Neuronal stem cell (in vitro differentiated cells): Measurements from ENCODE around the gene RNF208.

Source experiments
- DNase-seq: peaks from one replicate; pipeline ENCODE4 v3.0.0-alpha.2; 2013; ENCODE audit warnings: low spot score
- H2AFZ ChIP-seq: one replicate; pipeline ENCODE4 v1.6.1; 2013; ENCODE audit warnings: mild to moderate bottlenecking, low read length, inconsistent platforms
- H2AK5ac ChIP-seq: 2 replicates; pipeline ENCODE4 v1.6.1; 2013; ENCODE audit warnings: low read depth, mild to moderate bottlenecking, inconsistent platforms, low read length, moderate library complexity, mixed read lengths
- H2BK120ac ChIP-seq: 2 replicates; pipeline ENCODE4 v1.6.1; 2013; ENCODE audit warnings: low read depth, mild to moderate bottlenecking, inconsistent platforms, low read length, moderate library complexity, mixed read lengths
- H2BK12ac ChIP-seq: one replicate; pipeline ENCODE4 v1.6.1; 2013; ENCODE audit warnings: low read length, inconsistent platforms
- H2BK15ac ChIP-seq: 2 replicates; pipeline ENCODE4 v1.6.1; 2013; ENCODE audit warnings: mild to moderate bottlenecking, low read length, inconsistent platforms, mixed read lengths
- H2BK5ac ChIP-seq: one replicate; pipeline ENCODE4 v1.6.1; 2013; ENCODE audit warnings: inconsistent platforms, mild to moderate bottlenecking, low read length, moderate library complexity
- H3K14ac ChIP-seq: one replicate; pipeline ENCODE4 v1.6.1; 2013; ENCODE audit warnings: low read length, inconsistent platforms
- H3K18ac ChIP-seq: 2 replicates; pipeline ENCODE4 v1.6.1; 2013; ENCODE audit warnings: low read length, inconsistent platforms
- H3K23ac ChIP-seq: 2 replicates; pipeline ENCODE4 v1.6.1; 2013; ENCODE audit warnings: low read depth, mild to moderate bottlenecking, mixed read lengths, low read length, inconsistent platforms; ENCODE audit not compliant: poor library complexity
- H3K27ac ChIP-seq: replicated peaks from 3 replicates; pipeline ENCODE4 v1.5.1; 2013; ENCODE audit warnings: low read length, inconsistent platforms
- H3K27me3 ChIP-seq, 3 experiments: 2 replicates each; pipeline ENCODE4 v1.6.1; 2013; ENCODE audit warnings: low read length in 3 of 3, mild to moderate bottlenecking in 2 of 3, inconsistent platforms in 1 of 3, low read depth in 1 of 3, mixed read lengths in 1 of 3, moderate library complexity in 1 of 3; ENCODE audit not compliant: control insufficient read depth in 3 of 3, insufficient read depth in 3 of 3
- H3K36me3 ChIP-seq, 2 donors: replicated peaks in 1 of 2; 2 replicates each; pipeline ENCODE4 v1.6.1; 2013; ENCODE audit warnings: low read length in 2 of 2; ENCODE audit not compliant: control insufficient read depth in 2 of 2, insufficient read depth in 2 of 2
- H3K4ac ChIP-seq: 2 replicates; pipeline ENCODE4 v1.6.1; 2013; ENCODE audit warnings: inconsistent platforms, mild to moderate bottlenecking, low read length, moderate library complexity
- H3K4me1 ChIP-seq, 2 donors: 1 replicate in 1 of 2; 2 replicates in 1 of 2; pipeline ENCODE4 v1.6.1; 2013; ENCODE audit warnings: low read length in 2 of 2, low read depth in 1 of 2; ENCODE audit not compliant: control insufficient read depth in 2 of 2, insufficient read depth in 1 of 2
- H3K4me2 ChIP-seq: one replicate; pipeline ENCODE4 v1.6.1; 2013; ENCODE audit warnings: mild to moderate bottlenecking, low read length, inconsistent platforms; ENCODE audit not compliant: insufficient read depth, poor library complexity, severe bottlenecking
- H3K4me3 ChIP-seq, 2 donors: 2 replicates each; pipeline ENCODE4 v1.5.1; 2013; ENCODE audit warnings: low read length in 2 of 2, mild to moderate bottlenecking in 2 of 2, inconsistent platforms in 1 of 2, moderate library complexity in 1 of 2
- H3K79me1 ChIP-seq: one replicate; pipeline ENCODE4 v1.6.1; 2013; ENCODE audit warnings: low read depth, mild to moderate bottlenecking, inconsistent platforms, low read length, moderate library complexity
- H3K9ac ChIP-seq: one replicate; pipeline ENCODE4 v1.6.1; 2013; ENCODE audit warnings: mild to moderate bottlenecking, low read depth, low read length, inconsistent platforms; ENCODE audit not compliant: poor library complexity
- H3K9me3 ChIP-seq, 2 donors: replicated peaks in 1 of 2; 2 replicates each; pipeline versions ENCODE3 to v1.6.1; 2013; ENCODE audit warnings: low read length in 2 of 2, mild to moderate bottlenecking in 2 of 2, inconsistent platforms in 1 of 2, low read depth in 1 of 2, mixed read lengths in 1 of 2, moderate library complexity in 1 of 2; ENCODE audit not compliant: control insufficient read depth in 2 of 2, insufficient read depth in 1 of 2
- H4K8ac ChIP-seq: one replicate; pipeline ENCODE4 v1.6.1; 2013; ENCODE audit warnings: low read depth, mild to moderate bottlenecking, inconsistent platforms, low read length, moderate library complexity
- H4K91ac ChIP-seq: one replicate; pipeline ENCODE4 v1.6.1; 2013; ENCODE audit warnings: low read length, low read depth, mild to moderate bottlenecking, inconsistent platforms; ENCODE audit not compliant: poor library complexity
- WGBS, 2 donors: extraction: QIAGEN DNeasy Blood & Tissue Kit; methylation state at CpG; one replicate each; pipeline ENCODE4 v1.1.7; 2013; ENCODE audit warnings: missing lambda C conversion rate in 2 of 2, mixed read lengths in 1 of 2; ENCODE audit not compliant: insufficient read length in 2 of 2, insufficient replicate concordance in 1 of 2; ENCODE audit errors: extremely low coverage in 2 of 2; 5-methylcytosine and 5-hydroxymethylcytosine counted together

RNF208 gene

DNA sequence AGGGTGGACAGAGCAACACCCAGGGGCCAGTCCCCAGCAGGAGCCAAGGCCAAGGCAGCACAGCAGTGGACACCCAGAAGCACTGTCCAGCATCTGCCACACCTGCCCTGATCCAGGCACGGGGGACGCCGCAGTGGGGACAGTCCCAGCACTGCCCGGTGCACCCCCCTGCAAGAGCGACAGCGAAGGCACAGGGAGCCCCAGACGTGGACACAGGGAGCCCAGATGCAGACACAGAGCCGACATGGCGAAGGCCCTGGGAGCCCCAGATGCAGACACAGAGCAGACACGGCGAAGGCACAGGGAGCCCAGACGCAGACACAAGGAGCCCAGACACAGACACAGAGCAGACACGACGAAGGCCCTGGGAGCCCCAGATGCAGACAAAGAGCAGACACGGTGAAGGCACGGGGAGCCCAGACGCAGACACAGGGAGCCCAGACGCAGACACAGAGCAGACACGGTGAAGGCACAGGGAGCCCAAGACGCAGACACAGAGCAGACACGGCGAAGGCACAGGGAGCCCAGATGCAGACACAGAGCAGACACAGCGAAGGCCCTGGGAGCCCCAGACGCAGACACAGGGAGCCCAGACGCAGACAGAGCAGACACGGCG is 38.0 kb downstream of the RNF208 start:
- H2AFZ ChIP-seq, result no peak overlapping the region
- H3K4me1 ChIP-seq, result peaks cover 8% of the 10 kb centered on the region in 2 donors
- H3K14ac ChIP-seq, result no peak overlapping the region
- H3K9ac ChIP-seq, result no peak overlapping the region
- H4K91ac ChIP-seq, result no peak overlapping the region
- peaks cover 0 to 2% (median 0%) of the 10 kb centered on the region in 3 experiments for H3K27me3 ChIP-seq
- no peak overlapping the region for H2BK15ac ChIP-seq
- no peak overlapping the region for H3K4me2 ChIP-seq
- peaks cover 28% of the 10 kb centered on the region for H3K79me1 ChIP-seq
- H2BK120ac ChIP-seq, result no peak overlapping the region
- no peaks in the 10 kb centered on the region for H3K9me3 ChIP-seq
- H2AK5ac ChIP-seq, result no peak overlapping the region
- no CpG with 5 or more reads among the region's 27 CpGs for WGBS, 2 donors
- H3K4me3 ChIP-seq, result no peak overlapping the region
- H4K8ac ChIP-seq, result no peak overlapping the region
- H3K4ac ChIP-seq, result no peak overlapping the region
- no peak for DNase-seq
- H3K18ac ChIP-seq, result no peak overlapping the region
- H3K27ac ChIP-seq, result no peak overlapping the region
- H2BK5ac ChIP-seq, result no peak overlapping the region
- peaks cover 34 to 74% of the 10 kb centered on the region in 2 donors for H3K36me3 ChIP-seq
- peak overlapping the region; percentile 43 for H3K23ac ChIP-seq
- no peak overlapping the region for H2BK12ac ChIP-seq

DNA sequence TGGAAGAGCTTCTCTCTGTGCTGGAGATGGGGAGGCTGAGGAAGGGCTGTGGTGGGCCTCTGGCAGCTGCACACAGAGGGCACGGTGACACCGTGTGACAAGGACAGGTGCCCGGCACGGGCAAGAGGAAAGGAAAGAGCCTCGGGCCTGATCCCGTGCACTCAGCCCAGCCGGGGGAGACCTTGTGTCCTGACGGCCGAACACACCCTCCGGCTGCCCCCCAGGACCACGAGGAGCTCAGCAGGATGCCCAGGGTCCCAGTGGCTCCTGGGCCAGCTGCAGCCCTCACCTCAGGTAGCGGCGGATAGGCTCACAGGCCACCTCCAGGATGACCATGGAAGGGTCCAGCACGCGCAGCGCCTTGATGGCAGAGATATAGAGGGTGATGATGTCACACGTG is 39.2 kb downstream of the RNF208 start:
- Histone ChIP-seq H2BK12ac (no peak overlapping the region), H3K4me3 (peak overlapping the region in 1 of 2 donors; percentile 53)

DNA sequence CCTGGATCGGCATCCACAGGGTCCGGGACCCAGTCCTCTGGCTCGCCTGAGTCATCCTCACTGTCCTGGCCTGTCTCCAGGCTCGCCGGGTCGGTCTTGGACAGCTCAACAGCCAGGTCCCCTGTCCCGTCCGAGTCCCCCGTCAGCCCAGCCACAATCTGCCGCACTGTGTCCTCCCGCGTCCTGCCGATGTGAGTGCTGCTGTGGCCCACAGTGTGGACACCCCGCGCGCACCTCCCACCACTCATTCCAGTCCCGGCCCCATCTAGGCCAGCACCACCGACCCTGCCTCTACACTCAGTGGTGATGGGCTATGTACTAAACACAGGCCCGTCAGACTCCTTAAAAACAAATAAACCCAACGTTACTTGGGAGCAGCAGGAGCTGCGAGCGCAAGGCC is 40.4 kb downstream of the RNF208 start:
- H3K4me2 ChIP-seq, result no peak overlapping the region

More for the DNA sequence above, 39.2 kb downstream of the RNF208 start:
- peaks cover 6% of the 10 kb centered on the region in 2 donors for H3K4me1 ChIP-seq
- H3K27me3 ChIP-seq, result no peaks in the 10 kb centered on the region
- H3K23ac ChIP-seq, result no peak overlapping the region
- H2BK15ac ChIP-seq, result no peak overlapping the region
- no peak overlapping the region for H4K8ac ChIP-seq
- peaks cover 34 to 79% of the 10 kb centered on the region in 2 donors for H3K36me3 ChIP-seq
- no peak overlapping the region for H3K4me2 ChIP-seq
- H3K9me3 ChIP-seq, result no peaks in the 10 kb centered on the region
- H4K91ac ChIP-seq, result no peak overlapping the region
- H3K79me1 ChIP-seq, result peaks cover 19% of the 10 kb centered on the region
- no peak overlapping the region for H2BK120ac ChIP-seq
- no peak overlapping the region for H3K4ac ChIP-seq
- no peak overlapping the region for H2AK5ac ChIP-seq
- WGBS, 2 donors, result no CpG with 5 or more reads among the region's 17 CpGs
- H3K14ac ChIP-seq, result no peak overlapping the region
- no peak for DNase-seq
- H3K18ac ChIP-seq, result no peak overlapping the region
- H3K27ac ChIP-seq, result no peak overlapping the region
- H3K9ac ChIP-seq, result no peak overlapping the region
- H2BK5ac ChIP-seq, result no peak overlapping the region
- no peak overlapping the region for H2AFZ ChIP-seq

DNA sequence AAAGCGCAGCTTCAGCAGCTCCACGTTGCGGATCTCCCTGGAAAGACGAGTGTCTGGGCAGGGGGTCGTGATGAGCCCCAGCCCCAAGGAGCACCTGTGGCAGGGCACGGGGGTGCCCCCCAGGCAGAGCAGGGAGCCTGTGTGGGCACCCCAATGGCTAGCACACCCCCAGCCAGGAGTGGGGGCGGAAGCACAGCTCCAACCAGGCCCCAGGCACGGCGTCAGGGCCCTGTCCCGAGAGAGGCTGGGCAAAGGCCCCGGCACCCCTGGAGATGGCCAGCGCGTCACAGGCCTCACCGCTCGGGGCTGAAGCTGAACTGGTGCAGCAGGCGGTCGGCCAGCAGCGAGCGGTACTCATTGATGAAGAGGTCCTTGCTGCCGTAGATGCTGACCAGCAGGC is 41.5 kb downstream of the RNF208 start:
- DNase-seq, result no peak
- no peak overlapping the region for H3K14ac ChIP-seq
- H3K23ac ChIP-seq, result peak overlapping the region; percentile 65
- H4K91ac ChIP-seq, result no peak overlapping the region
- no peaks in the 10 kb centered on the region for H3K9me3 ChIP-seq
- H4K8ac ChIP-seq, result no peak overlapping the region
- H2BK120ac ChIP-seq, result no peak overlapping the region
- peaks cover 7% of the 10 kb centered on the region for H3K79me1 ChIP-seq
- H3K27ac ChIP-seq, result no peak overlapping the region
- no peak overlapping the region for H3K18ac ChIP-seq
- no peak overlapping the region for H3K4me2 ChIP-seq
- no peak overlapping the region for H3K9ac ChIP-seq
- H3K4me1 ChIP-seq, result no peaks in the 10 kb centered on the region
- H3K27me3 ChIP-seq, result peaks cover 0 to 1% (median 0%) of the 10 kb centered on the region in 3 experiments
- H3K4me3 ChIP-seq, result no peak overlapping the region
- H3K36me3 ChIP-seq, result peaks cover 29 to 69% of the 10 kb centered on the region in 2 donors
- no peak overlapping the region for H2BK5ac ChIP-seq
- no peak overlapping the region for H2BK15ac ChIP-seq
- no peak overlapping the region for H2AK5ac ChIP-seq
- WGBS, 2 donors, result no CpG with 5 or more reads among the region's 20 CpGs
- no peak overlapping the region for H2BK12ac ChIP-seq
- H2AFZ ChIP-seq, result no peak overlapping the region
- H3K4ac ChIP-seq, result no peak overlapping the region

More for the DNA sequence above, 40.4 kb downstream of the RNF208 start:
- peaks cover 32 to 76% of the 10 kb centered on the region in 2 donors for H3K36me3 ChIP-seq
- no peak for DNase-seq
- H3K27ac ChIP-seq, result no peak overlapping the region
- no peak overlapping the region for H2BK15ac ChIP-seq
- H2BK12ac ChIP-seq, result no peak overlapping the region
- peak overlapping the region; percentile 65 for H4K8ac ChIP-seq
- peak overlapping the region; percentile 87 for H2BK5ac ChIP-seq
- H3K4me3 ChIP-seq, result no peak overlapping the region
- H2AFZ ChIP-seq, result no peak overlapping the region
- no peak overlapping the region for H2AK5ac ChIP-seq
- peaks cover 13% of the 10 kb centered on the region for H3K79me1 ChIP-seq
- no peaks in the 10 kb centered on the region for H3K9me3 ChIP-seq
- H3K9ac ChIP-seq, result peak overlapping the region; percentile 70
- no peak overlapping the region for H4K91ac ChIP-seq
- H3K4ac ChIP-seq, result no peak overlapping the region
- no peak overlapping the region for H2BK120ac ChIP-seq
- no peaks in the 10 kb centered on the region for H3K27me3 ChIP-seq
- WGBS, 2 donors, result no CpG with 5 or more reads among the region's 22 CpGs
- H3K23ac ChIP-seq, result peak overlapping the region; percentile 65
- no peak overlapping the region for H3K18ac ChIP-seq
- H3K4me1 ChIP-seq, result no peaks in the 10 kb centered on the region
- no peak overlapping the region for H3K14ac ChIP-seq
